Measurements from ENCODE around the gene PKP3. TPM values are rescaled to one million over a fixed set of nuclear protein-coding genes. Genes with fewer than 3 reads are reported as not detected.
"Not testable (repeated sequence)": the region's sequence is repeated elsewhere in the genome, so short reads cannot be mapped to it uniquely, and the experiment has no call there.

The PKP3 gene
- total and polyA plus RNA-seq, 3 donors from 2014 or later, result 1.2 to 3.1 (median 1.6) TPM

GRCh38 chr11:431921-432320 is 37.9 kb downstream of the PKP3 start:
- Histone ChIP-seq H3K36me3 (ENCODE audit: low read depth, missing control alignments) (no peaks in the 10 kb centered on the region), H3K9me3 (no peaks in the 10 kb centered on the region), H3K27ac (no peak overlapping the region), H3K27me3 (no peaks in the 10 kb centered on the region), H3K4me1 (no peaks in the 10 kb centered on the region), H3K4me3 (no peak overlapping the region)
- 89 to 91% methylated on average over 7 to 13 of the region's 13 CpGs for WGBS, 2 donors
- intact Hi-C loops (cut with DNase I; ENCODE audit: low total_unique reads), result no loop called here
- TF ChIP-seq CTCF (IDR thresholded peaks at IDR 0.05) (no peak), POLR2A (IDR thresholded peaks at IDR 0.05) (no peak)
- DNase-seq, result no peak

GRCh38 chr11:432501-433100 is 38.6 kb downstream of the PKP3 start:
- Histone ChIP-seq H3K27ac (no peak overlapping the region), H3K4me1 (no peaks in the 10 kb centered on the region), H3K9me3 (no peaks in the 10 kb centered on the region), H3K36me3 (ENCODE audit: low read depth, missing control alignments) (no peaks in the 10 kb centered on the region), H3K4me3 (no peak overlapping the region), H3K27me3 (no peaks in the 10 kb centered on the region)
- intact Hi-C loops (cut with DNase I; ENCODE audit: low total_unique reads), result no loop called here
- 89 to 95% methylated on average over 17 to 20 of the region's 20 CpGs for WGBS, 2 donors
- no peak for DNase-seq
- no peak for TF ChIP-seq POLR2A (IDR thresholded peaks at IDR 0.05)
- no peak for TF ChIP-seq CTCF (IDR thresholded peaks at IDR 0.05)

GRCh38 chr11:433111-433510 is 39.1 kb downstream of the PKP3 start:
- intact Hi-C loops (cut with DNase I; ENCODE audit: low total_unique reads), result no loop called here
- H3K4me3 ChIP-seq, result no peak overlapping the region
- DNase-seq, result no peak
- H3K4me1 ChIP-seq, result no peaks in the 10 kb centered on the region
- H3K36me3 ChIP-seq (ENCODE audit: low read depth, missing control alignments), result no peaks in the 10 kb centered on the region
- no peak overlapping the region for H3K27ac ChIP-seq
- 93 to 94% methylated on average over 17 of the region's 17 CpGs for WGBS, 2 donors
- no peaks in the 10 kb centered on the region for H3K9me3 ChIP-seq
- TF ChIP-seq POLR2A (IDR thresholded peaks at IDR 0.05), result no peak
- no peak for TF ChIP-seq CTCF (IDR thresholded peaks at IDR 0.05)
- H3K27me3 ChIP-seq, result no peaks in the 10 kb centered on the region

GRCh38 chr11:433641-434040 is 39.6 kb downstream of the PKP3 start:
- H3K9me3 ChIP-seq, result no peaks in the 10 kb centered on the region
- H3K4me1 ChIP-seq, result no peaks in the 10 kb centered on the region
- no peak overlapping the region for H3K27ac ChIP-seq
- H3K36me3 ChIP-seq (ENCODE audit: low read depth, missing control alignments), result no peaks in the 10 kb centered on the region
- H3K27me3 ChIP-seq, result no peaks in the 10 kb centered on the region
- intact Hi-C loops (cut with DNase I; ENCODE audit: low total_unique reads), result no loop called here
- TF ChIP-seq CTCF (IDR thresholded peaks at IDR 0.05) (no peak), POLR2A (IDR thresholded peaks at IDR 0.05) (no peak)
- 91 to 95% methylated on average over 8 to 20 of the region's 20 CpGs for WGBS, 2 donors
- no peak for DNase-seq
- H3K4me3 ChIP-seq, result no peak overlapping the region

- TF ChIP-seq CTCF (IDR thresholded peaks at IDR 0.05) (no peak), POLR2A (IDR thresholded peaks at IDR 0.05) (no peak)
- WGBS, 2 donors, result 78 to 87% methylated on average over 13 to 16 of the region's 16 CpGs
- no peaks in the 10 kb centered on the region for H3K36me3 ChIP-seq (ENCODE audit: low read depth, missing control alignments)
- DNase-seq, result no peak
- intact Hi-C loops (cut with DNase I; ENCODE audit: low total_unique reads), result no loop called here
- H3K4me1 ChIP-seq, result no peaks in the 10 kb centered on the region
- no peak overlapping the region for H3K27ac ChIP-seq
- no peak overlapping the region for H3K4me3 ChIP-seq
- no peaks in the 10 kb centered on the region for H3K27me3 ChIP-seq
- no peaks in the 10 kb centered on the region for H3K9me3 ChIP-seq
These were observed 40.5 kb downstream of the PKP3 start for GRCh38 chr11:434496-434895.

- 89 to 94% methylated on average over 1 of the region's 1 CpG for WGBS, 2 donors
- H3K36me3 ChIP-seq (ENCODE audit: low read depth, missing control alignments); H3K27me3 ChIP-seq; H3K4me3 ChIP-seq; H3K4me1 ChIP-seq; H3K27ac ChIP-seq; H3K9me3 ChIP-seq; intact Hi-C loops (cut with DNase I; ENCODE audit: low total_unique reads); DNase-seq: not testable (repeated sequence)
These were observed 41.2 kb downstream of the PKP3 start for GRCh38 chr11:434999-435740.

All from testis (tissue), 3 donors.